Tongue (tissue), 2 donors: ENCODE results near the gene AGXT. TPM values are rescaled to one million over a fixed set of nuclear protein-coding genes. Genes with fewer than 3 reads are reported as not detected.
"Not testable (repeated sequence)": the region's sequence is repeated elsewhere in the genome, so short reads cannot be mapped to it uniquely, and the experiment has no call there.

ENCODE experiments used
- DNase-seq: peaks from one replicate; pipeline ENCODE4 v3.0.0-alpha.2; 2015
- total RNA-seq: library from RNA; depleted of rRNA; stranded (reverse); fragments of >200 nt; gene quantifications from one replicate; pipeline ENCODE4 v1.2.3, GENCODE V29; 2014

AGXT gene
- total RNA-seq, 1 donor from 2014 or later, result not detected

GRCh38 chr2:240839152-240840143 lies 29.2 kb upstream of the AGXT start:
- no peak for DNase-seq

- peak; percentile 87 for DNase-seq
Measured at GRCh38 chr2:240840435-240841060, 28.1 kb upstream of the AGXT start.

GRCh38 chr2:240846309-240846708 lies 22.3 kb upstream of the AGXT start:
- not testable (repeated sequence) for DNase-seq

GRCh38 chr2:240846873-240847595 lies 21.6 kb upstream of the AGXT start:
- no peak for DNase-seq

GRCh38 chr2:240847817-240848216 lies 20.8 kb upstream of the AGXT start:
- no peak for DNase-seq

GRCh38 chr2:240848900-240849680 lies 19.5 kb upstream of the AGXT start:
- DNase-seq, result no peak

GRCh38 chr2:240850026-240850425 lies 18.6 kb upstream of the AGXT start:
- no peak for DNase-seq

- no peak for DNase-seq
Measured at GRCh38 chr2:240850756-240851077, 17.9 kb upstream of the AGXT start.

GRCh38 chr2:240851078-240851991 lies 17.3 kb upstream of the AGXT start:
- DNase-seq, result peak; percentile 92

- DNase-seq, result no peak
Measured at GRCh38 chr2:240852671-240853314, 15.8 kb upstream of the AGXT start.

- no peak for DNase-seq
Measured at GRCh38 chr2:240855670-240856069, 13.0 kb upstream of the AGXT start.

GRCh38 chr2:240856151-240856980 lies 12.3 kb upstream of the AGXT start:
- DNase-seq, result no peak

- no peak for DNase-seq
Measured at GRCh38 chr2:240857039-240858008, 11.3 kb upstream of the AGXT start.

- DNase-seq, result no peak
Measured at GRCh38 chr2:240858321-240858720, 10.3 kb upstream of the AGXT start.

GRCh38 chr2:240858871-240859270 lies 9.8 kb upstream of the AGXT start:
- no peak for DNase-seq

- no peak for DNase-seq
Measured at GRCh38 chr2:240861547-240861946, 7.1 kb upstream of the AGXT start.

GRCh38 chr2:240864475-240864874 lies 4.1 kb upstream of the AGXT start:
- no peak for DNase-seq

- DNase-seq, result no peak
Measured at GRCh38 chr2:240865391-240865790, 3.2 kb upstream of the AGXT start.
